Spleen (tissue), 7 donors: ENCODE results near the gene LNX1.

Experiments
- POLR2AphosphoS5 ChIP-seq, 3 donors: sonication (generic); formaldehyde crosslinking; IDR thresholded peaks; one replicate each; pipeline ENCODE4 v1.5.1; 2017; ENCODE audit warnings: antibody characterized with exemption in 3 of 3
- TF ChIP-seq, protein P1 (sequence below), 11 experiments: fragments of 200-600 bp in 7 of 11; fragments of 450-650 bp in 4 of 11; sonication (generic) in 4 of 11; IDR thresholded peaks in 8 of 11; conservative IDR thresholded peaks in 3 of 11; 1 replicate in 7 of 11; 2 replicates in 4 of 11; pipeline versions ENCODE4 v1.4.0 to v1.8.0; 2016 to 2021; ENCODE audit warnings: antibody characterized with exemption in 11 of 11, inconsistent platforms in 4 of 11, mild to moderate bottlenecking in 1 of 11
- donor health status: DM: no; HTN: no; CAD: no; lungs with moderate emphysema.
- donor health status: DM: no; HTN: no; CAD: no.
- donor health status: DM: no; HTN: no; CAD: no.

DNA sequence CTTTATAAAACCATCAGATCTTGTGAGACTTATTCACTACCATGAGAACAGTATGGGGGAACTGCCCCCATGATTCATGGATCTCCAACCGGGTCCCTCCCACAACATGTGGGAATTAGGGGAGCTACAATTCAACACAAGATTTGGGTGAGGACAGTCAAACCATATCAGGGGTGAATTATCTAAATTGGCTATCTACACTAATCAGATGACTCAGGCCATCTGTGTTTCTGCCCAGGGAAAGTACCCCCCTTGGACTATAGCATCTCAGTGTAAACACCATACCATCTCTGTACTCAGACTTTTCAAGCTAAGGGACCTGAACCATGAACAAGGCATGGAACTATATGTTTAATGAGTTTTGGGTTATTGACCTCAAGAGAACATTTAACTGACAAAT, 76.8 kb downstream of the LNX1 start:
- TF ChIP-seq POLR2AphosphoS5 (IDR thresholded peaks at IDR 0.05), result no peak
- TF ChIP-seq, protein P1, sequence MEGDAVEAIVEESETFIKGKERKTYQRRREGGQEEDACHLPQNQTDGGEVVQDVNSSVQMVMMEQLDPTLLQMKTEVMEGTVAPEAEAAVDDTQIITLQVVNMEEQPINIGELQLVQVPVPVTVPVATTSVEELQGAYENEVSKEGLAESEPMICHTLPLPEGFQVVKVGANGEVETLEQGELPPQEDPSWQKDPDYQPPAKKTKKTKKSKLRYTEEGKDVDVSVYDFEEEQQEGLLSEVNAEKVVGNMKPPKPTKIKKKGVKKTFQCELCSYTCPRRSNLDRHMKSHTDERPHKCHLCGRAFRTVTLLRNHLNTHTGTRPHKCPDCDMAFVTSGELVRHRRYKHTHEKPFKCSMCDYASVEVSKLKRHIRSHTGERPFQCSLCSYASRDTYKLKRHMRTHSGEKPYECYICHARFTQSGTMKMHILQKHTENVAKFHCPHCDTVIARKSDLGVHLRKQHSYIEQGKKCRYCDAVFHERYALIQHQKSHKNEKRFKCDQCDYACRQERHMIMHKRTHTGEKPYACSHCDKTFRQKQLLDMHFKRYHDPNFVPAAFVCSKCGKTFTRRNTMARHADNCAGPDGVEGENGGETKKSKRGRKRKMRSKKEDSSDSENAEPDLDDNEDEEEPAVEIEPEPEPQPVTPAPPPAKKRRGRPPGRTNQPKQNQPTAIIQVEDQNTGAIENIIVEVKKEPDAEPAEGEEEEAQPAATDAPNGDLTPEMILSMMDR (IDR thresholded peaks at IDR 0.05 in 8 of 11, conservative IDR thresholded peaks at IDR 0.05 in 3 of 11), result no peak
